GM19463 (cell line): Measurements from ENCODE around the gene MTAP.
A peak's percentile ranks its signal among the peaks of the same experiment; 100 is the strongest.

Experiments
- ATAC-seq: cut with Tn5 transposase; IDR thresholded peaks from one replicate; pipeline ENCODE4 v1.9.1; 2021; ENCODE audit warnings: mild to moderate bottlenecking, moderate library complexity; ENCODE audit not compliant: unreplicated experiment

The MTAP gene

DNA sequence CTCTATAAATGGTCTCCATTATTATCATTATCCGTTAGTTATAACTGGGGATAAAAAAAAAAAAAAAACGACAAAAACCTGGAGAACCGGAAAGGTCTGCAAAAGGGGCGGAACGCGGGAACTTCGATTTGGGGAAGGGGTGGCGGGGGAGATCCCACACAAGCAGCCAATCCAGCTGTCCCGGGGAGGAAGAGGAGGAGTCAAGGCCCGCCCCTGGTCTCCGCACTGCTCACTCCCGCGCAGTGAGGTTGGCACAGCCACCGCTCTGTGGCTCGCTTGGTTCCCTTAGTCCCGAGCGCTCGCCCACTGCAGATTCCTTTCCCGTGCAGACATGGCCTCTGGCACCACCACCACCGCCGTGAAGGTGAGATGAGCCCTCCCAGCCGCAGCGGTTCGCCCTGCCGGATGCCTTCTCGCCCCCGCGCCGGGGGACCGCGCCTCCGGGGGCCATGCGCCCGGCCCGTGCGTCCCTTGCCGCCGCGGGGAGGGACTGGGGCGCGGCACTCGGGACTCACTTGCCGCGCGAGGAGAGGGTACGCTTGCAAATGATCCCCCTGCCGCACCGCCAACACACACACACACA lies at the start of gene MTAP:
Gene MTAP, plus strand, starts transcription at position 219 of the 583 bp plus-strand sequence. Its CDS starts 113 bp downstream, at position 332.
- peak; percentile 91 for ATAC-seq

DNA sequence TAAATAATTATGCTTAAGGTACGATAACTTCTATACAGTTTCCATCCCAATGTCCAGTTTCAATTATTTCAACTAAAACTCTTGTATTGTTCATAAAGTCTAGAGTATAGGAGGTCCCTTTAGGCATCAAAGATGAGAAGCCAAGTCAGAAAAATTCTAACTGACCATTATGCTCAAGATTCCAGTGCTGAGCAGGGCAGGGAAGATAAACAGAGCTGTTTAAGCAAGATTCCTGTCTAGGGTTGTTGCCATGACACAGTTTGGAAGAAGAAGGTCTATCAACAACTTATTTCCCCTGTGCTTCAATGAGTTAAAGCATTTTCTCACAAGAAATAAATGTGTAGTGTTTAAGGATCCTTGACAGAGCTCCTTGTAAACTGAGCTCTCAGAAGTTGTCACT lies 48.9 kb upstream of the MTAP start:
- ATAC-seq: no peak

DNA sequence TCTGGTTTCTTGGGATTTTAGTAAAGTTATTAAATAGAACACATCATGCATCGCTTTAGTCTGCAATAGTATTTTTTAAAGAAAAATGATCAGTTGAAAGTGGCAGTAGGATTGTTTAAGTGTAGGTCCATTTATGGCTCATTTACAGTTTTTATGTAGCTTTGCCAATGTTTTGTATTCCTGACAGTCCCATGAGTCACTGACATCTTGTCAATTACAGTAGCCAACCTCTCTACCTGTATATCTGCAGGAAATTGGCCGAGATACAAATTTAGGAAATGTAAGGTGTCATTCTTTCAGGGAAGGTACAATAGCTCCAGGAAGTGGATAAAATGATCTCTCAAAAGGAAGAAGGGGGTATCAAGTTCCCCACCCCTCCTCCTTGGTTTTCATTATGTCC lies 47.7 kb upstream of the MTAP start:
- no peak for ATAC-seq

DNA sequence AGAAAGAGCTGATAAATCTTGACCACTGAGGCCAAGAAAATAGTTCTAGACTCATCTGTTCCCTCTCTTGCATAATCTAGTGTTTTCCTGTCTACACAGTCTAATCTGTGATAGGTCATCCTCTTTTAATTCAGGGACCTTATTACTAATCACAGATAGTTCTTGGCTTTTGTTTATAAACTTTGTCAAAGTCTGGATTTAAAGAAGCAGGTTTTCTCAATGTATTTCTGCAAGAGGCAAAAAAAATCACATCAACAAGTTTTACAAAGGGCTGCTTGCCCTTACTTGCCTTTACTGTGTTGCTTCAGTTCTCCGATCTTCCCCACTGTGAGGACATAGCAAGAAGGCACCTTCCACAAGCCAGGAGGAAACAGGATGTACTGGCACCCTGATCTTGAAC lies 43.9 kb upstream of the MTAP start:
- ATAC-seq: no peak

DNA sequence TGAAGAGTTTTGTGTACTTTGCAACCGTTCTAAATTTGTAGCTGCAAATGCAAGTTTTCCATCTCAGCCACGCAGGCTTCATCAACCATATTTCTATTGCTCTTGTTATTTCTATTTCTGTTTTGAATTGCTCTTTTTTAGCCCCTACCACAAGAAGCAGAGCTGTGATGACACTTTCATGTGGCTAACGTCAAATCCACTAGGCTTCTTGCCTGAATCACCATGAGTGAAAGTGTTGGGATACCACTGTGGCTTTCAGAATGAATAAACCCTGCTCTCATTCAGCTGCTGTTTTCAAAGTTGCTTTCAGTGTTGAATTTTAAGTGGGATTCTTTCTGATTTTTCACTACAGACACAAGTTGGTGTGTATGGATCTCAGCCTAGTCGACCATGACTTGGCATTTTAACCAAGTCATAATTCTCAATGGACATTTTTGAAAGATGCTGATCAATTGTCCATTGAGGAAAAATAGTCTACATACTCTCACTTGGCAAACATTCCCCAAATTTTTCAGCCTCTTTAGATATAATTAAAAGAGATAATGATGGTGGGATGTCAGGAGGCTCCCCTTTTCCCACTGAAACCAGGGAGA lies 41.0 kb upstream of the MTAP start:
- ATAC-seq: peak; percentile 98

DNA sequence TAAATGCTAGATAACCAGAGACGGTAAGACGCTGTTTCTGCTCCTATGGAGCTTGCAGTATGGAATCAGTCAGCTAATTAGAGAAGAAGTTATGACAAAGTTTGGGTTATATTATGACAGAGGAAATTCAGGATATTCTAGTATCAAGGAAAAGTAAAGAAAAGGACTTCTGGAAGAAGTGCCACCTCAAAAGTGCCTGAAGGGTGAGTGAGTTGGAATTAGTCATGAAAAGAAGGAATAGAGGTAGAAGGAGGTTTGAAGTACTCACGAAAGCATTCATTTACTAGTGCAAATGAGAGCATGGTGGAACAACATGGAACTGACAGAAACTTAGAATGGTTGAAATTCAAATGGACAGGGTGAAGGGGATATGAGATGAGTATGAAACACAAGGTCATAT lies 40.4 kb upstream of the MTAP start:
- no peak for ATAC-seq

DNA sequence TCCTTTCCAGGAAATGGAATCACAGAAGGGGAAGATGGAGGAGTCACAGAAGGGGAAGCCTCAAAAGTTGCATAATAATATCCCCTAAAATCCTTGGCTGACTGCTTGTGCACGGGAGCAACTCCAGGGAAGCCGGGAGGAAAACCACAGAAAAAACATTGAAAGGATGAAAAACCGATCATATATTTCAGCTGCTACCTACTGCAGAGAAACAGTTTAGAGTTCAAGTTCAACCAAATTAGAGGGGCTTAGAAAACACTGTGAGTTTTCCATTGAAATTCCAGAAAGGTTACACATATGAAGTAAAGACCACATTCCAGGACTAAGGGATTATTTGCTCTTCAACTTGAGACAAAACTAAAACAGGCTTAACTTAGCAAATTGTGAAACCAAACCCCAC lies 37.6 kb upstream of the MTAP start:
- ATAC-seq: no peak

DNA sequence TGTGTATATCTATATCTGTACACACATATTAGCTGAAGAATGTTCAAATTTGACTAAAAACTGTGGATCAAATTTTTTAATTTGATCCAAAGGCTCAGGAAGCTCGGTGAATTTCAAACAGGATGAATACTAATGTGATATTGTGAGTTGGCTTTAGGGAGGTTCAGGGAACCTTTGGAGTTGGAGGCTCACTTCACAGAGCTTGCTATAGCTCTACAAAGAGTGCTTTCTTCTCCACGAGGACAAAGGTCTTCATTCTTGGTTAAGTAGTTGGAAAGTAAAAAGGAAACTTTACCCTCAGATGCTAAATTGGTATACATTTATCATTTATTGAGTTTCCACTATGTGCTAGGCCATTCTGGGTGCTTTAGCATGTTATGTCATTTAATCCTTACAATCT lies 36.3 kb upstream of the MTAP start:
- no peak for ATAC-seq

DNA sequence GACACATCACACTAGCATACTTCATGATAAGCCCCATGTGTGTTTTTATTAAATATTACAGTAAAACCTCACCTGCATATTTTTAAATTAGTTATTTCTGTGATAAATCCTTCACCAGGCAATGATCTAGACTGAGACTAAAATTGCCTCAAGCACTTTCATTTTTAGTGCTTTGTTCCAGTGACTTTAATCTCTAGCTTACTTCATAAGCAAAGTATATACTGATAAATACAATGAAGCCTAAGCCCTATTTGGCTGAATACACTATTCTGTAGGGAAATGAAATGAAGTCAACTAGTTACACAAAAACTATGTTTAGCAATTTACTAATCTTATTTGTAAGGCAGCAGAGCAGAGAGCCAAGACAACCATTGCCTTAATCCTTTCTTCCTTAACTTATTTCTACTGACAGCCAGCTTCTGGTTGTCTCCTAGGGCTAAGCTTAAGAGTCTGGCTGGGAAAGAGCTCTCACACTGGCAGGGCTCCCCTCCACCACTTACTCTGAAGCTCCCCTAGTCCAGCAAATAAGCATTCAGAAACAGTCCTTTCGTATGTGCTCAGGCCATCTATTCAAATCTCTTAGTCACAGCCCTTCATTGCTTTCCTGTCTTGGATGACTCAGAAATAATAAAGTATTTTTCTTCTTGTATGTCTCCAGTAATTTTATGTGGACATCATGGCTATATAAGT lies 31.4 kb upstream of the MTAP start:
- ATAC-seq: no peak

DNA sequence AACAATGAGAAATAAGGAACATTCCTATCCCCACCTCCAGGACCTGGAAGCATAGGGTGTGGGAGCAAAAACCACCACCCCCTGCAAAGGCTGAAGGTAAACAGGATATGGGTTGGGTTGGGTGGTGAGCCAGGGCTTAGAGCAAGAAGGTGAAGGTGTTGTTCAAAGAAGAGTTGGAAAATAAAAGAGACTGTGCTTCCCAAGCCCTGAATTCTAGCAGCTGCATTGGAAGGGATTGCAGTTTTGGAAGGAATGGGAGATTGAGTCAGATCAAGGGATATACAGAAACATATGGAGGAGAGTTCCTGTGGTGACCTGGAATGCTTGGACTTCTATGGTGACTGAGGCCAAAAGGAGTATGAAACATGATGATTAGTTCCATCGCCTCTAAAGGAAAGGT lies 24.7 kb upstream of the MTAP start:
- no peak for ATAC-seq

DNA sequence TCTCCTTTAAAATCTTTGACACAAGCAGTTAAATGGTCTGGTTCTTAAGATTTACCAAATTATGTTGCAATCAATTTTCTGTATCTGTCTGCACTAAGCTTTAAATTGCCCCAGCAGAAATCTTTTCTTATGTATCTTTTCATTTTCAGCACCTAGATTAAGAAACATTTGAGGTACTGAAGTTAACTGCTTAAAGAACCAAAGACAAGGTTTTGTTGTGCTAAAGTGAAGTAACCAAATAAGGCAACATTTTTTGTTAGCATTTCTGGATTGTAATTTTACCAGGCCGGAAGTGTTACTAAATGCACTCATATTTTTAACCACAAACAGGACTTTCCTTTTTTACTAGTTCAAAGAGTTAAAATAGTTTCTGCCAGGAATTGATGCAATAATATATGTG lies 24.1 kb upstream of the MTAP start:
- ATAC-seq: no peak

DNA sequence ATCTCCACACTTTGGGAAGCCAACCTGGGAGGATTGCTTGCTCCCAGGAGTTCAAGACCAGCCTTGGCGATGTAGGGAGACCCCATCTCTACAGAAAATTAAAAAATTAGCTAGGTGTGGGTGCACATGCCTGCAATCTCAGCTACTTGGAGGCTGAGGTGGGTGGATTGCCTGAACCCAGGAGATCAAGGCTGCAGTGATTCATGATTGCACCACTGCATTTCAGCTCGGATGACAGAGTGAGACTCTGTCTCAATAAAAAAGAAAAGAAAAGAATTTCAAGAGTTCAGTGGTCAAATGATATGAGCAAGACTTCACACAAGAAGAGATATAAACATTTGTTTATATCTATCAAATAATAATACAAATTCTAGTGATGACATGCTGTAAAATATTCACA lies 23.0 kb upstream of the MTAP start:
- no peak for ATAC-seq

DNA sequence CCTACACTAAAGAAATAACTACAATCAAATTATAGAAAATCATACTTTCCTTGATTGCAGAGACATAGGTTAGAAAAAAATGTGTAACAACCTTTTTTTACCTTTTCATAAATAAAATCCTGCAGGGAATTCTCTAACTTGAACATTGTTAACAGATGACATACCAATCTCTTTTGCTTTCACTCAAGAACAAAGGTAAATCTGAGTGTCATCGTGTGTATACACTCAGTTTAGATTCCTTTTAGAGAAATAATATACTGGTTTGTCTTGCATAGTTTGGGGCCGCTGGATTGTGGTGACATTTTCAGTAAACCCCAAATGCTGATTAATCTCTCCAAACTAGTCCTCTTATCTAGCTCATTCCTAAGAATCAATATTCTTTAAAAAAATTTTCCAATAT lies 20.8 kb upstream of the MTAP start:
- no peak for ATAC-seq

DNA sequence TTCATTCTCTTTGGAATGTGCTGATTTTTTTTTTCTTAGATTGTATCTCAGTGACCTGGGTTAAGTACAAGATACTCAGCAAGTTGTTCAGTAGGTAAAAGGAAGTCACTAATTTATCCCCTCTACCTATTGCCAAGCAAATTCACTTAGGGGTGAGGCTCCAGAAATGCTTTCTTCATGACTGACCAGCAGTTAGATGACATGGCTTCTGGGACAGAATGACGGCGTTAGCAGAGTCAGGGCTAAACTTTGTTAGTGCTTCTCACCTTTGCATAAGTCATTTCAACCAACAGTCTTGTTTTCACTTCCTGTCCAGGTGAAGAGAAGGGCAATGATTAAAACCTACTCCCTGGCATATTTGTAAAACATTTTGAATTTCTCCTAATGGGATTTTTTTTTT lies 20.2 kb upstream of the MTAP start:
- no peak for ATAC-seq

DNA sequence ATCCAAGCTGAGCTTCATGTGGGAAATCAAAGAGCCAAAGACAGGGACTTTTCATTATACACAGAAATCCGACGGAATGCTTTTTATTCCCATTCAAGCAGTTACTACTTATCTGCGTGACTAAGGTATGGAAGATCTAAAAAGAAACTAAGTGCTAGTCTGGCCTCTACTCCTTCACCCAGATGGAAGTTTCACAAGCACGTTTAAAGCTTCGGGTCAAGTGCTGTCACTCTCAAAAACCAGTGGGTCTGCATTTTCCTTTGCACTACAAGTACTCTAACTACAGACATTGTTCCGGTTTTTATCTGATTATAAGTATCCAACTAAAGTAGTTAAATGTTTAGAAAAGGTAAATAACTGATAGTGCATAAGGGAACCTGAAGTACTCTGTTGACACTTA lies 13.7 kb upstream of the MTAP start:
- ATAC-seq: no peak

DNA sequence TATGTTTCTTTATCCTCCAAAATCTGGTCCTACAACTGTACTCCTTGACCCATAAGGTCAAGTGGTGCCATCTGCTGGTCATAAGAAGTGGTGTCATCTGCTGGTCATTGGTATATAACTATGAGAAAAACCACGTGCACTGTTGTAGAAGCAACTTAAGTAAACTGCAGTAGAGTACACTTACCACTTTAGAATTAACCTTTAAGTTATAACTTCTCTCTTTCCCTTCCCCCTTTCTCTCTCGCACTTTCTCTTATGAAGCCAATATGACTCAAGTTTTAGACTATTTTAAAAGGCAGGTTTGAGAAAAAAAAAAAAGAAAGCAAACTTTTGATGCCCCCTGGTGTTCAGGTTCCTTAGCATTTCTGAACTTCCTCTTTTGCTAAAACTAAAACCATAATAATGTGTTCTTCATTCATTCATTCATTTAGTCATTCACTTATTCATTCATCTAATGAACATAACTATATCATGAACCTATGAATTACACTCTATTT lies 12.8 kb upstream of the MTAP start:
- ATAC-seq: peak; percentile 98

DNA sequence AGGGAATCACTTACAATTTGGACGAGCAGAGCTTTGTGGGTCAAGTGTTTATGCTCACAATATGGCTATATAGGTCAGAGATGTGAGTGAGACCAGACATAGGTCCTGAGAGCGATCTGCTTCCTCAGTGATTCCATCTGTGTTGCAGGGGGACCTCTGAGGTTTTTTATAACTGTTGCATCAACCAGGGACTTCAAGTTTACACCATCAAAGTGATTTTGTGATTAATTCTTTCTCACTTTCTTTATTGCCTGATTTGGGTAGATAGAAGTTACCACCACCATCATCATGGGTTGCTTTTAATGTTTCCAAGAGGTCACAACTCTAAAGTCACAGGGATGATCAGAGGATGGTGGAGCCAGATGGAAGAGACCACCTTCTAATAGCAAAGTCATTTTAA lies 7.0 kb upstream of the MTAP start:
- no peak for ATAC-seq

DNA sequence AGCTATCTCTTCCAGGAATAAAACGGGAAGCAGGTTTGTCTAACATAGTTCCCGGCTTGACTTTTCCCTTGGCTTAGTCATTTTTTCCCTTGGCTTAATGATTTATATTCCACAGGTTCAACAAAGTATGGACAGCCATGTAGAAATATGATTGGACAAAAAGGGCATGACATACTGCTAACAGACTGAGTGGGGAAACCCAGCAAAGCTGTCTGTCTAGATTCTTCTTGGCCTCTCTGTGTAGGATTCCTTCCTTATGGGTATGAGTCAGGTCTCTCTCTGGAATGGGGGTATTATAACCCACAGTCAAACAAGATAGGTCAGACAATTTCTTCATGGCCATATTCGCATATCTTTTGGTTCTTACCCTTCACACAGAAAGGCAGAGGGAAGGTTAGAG lies 5.7 kb upstream of the MTAP start:
- no peak for ATAC-seq

DNA sequence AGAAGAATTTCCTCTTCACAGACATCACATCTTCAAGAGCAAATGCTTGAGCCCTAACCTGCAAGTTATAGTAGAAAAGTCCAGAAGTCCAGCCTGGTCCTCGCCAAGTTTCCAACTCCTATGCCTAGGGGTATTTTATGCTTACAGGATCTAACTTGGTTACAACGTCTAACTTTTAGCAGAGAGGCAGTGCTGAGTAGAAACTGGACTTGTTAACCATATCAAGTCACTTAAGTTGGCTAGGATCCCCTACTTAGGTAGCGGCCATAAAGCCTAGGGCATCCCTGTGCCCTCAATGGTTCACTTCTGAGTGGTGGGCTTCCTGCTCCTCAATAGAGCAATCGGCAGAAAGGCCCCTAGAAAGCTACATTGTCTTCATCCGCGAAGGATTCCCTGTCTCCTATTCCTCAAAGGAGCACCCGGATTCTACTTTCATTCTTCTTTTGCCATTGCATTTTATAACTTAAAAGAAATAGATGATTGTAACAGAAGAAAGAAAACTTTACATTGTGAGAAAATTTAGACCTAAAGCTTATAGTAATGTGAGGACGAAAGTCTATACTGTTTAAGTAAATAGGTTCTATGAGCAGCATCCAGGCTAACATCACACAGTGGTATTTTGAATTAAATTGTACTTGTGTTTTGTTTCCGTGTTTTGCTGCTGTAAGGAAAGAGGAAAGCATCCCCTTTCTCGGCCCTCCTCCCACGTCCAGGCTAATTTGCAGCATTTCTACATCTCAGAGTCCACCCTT lies 1.3 kb upstream of the MTAP start:
- ATAC-seq: no peak

DNA sequence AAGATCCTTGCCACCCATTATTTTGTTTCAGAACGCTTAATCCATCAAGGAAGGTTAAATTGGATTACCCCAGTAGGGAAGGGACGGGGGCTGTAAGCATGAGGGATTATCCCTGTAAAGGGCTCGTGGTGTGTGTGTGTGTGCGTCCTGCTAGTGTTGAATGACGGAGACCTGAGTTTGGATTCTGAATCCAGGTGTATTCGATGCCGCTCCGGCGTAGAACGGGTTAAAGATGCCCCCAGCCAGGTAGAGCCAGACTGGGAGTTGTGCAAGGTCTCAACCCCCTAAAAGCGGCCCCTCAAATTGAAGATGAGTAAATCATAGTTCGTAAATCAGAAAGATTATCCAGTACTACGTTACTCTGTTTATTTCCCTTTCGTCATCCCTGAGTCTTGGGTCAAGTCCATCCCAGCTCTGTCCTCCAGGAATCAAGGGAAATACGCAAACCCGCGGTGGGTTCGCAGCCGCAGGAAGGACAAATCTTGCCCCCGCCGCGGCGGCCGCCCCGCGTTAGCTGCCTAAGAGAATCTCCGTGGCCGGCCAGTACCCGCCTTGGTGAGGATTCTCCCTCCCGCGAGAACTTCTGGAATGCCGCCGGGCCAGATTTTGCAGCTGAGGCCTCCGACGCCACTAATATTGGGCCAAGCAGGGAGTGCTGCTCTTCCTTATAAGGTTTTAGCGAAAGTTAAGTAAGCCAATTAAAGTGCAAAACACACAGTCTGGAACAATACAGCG lies 586 bp upstream of the MTAP start:
- peak; percentile 7 for ATAC-seq

DNA sequence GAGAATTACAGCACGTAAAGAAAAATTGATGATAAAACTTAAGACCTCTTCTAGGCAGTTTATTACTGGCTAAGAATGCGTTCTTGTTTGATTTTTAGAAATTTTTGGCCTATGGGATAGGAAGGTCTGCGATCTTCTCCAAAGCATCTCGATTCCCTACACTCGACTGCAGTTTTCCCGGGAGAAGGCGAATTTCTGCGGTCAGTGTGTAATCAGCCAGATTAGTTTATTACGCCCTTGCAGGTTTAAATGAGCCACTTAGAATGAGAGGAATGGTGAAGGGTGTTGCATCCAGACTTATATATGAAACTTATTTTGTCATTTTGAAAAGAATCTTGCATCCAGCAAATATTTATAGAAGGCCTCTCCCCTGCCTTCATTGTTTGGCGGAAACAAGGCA lies 1.2 kb downstream of the MTAP start:
- no peak for ATAC-seq
